ENCODE data around the gene HABP2. TPM values are rescaled to one million over a fixed set of nuclear protein-coding genes. Genes with fewer than 3 reads are reported as not detected.

HABP2 gene
- total and polyA plus RNA-seq, 9 of the 15 experiments (the other 6 are each of a cell fraction or from before 2014, with no cell fraction given), result 0.09 TPM; not detected in 8

DNA sequence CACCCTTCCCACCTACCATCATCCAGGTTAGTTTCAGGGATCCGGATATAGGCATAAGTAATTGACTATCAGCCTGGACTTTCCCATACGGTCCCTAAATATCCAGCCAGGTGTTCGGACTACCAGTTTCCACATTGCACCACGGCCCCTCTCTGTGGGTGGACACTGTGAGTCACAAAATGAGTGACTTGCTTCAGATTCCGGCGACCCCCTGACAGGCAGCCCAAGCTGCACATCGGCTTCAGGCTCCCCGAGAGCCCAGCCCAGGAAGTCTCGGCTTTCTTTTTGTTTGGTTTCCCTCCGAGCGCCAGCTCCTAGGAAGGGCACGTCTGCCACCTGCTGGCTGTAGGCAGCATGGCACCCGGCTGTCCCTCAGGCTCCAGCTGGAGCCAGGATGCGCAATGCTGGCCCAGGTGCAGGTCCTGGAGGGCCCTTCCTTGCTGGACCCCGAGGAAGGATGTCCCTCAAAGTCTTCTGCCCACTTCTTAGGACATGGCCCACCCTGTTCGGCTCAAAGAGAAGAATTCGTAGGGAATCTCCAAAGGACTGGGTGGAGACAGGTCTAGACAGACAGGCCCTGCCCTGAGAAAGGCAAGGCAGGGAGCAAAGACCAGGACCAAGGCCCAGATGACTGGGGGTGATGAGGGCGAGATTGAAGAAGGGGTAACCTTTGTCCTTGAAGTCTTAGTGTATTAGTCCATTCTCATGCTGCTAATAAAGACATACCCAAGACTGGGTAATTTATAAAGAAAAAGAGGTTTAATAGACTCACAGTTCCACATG lies 10.6 kb downstream of the HABP2 start (continued):
- TF ChIP-seq, protein P1, sequence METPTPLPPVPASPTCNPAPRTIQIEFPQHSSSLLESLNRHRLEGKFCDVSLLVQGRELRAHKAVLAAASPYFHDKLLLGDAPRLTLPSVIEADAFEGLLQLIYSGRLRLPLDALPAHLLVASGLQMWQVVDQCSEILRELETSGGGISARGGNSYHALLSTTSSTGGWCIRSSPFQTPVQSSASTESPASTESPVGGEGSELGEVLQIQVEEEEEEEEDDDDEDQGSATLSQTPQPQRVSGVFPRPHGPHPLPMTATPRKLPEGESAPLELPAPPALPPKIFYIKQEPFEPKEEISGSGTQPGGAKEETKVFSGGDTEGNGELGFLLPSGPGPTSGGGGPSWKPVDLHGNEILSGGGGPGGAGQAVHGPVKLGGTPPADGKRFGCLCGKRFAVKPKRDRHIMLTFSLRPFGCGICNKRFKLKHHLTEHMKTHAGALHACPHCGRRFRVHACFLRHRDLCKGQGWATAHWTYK (CRISPR knock-in tag; IDR thresholded peaks at IDR 0.05), result no peak
- TF ChIP-seq FOXO4 (CRISPR knock-in tag; IDR thresholded peaks at IDR 0.05) (no peak), POLR2H (tag; IDR thresholded peaks at IDR 0.05; ENCODE audit: low read depth) (no peak), ZNF707 (CRISPR knock-in tag; conservative IDR thresholded peaks at IDR 0.05) (no peak), SRSF1 (IDR thresholded peaks at IDR 0.05; ENCODE audit: low read depth, low read length) (no peak), CREBBP (IDR thresholded peaks at IDR 0.05; ENCODE audit: low read depth, low read length) (no peak), SRSF7 (optimal IDR thresholded peaks at IDR 0.05; ENCODE audit: low read depth, low read length) (no peak), ZNF586 (CRISPR knock-in tag; conservative IDR thresholded peaks at IDR 0.05) (no peak), ZNF740 (CRISPR knock-in tag; IDR thresholded peaks at IDR 0.05) (no peak), ZNF740 (tag; IDR thresholded peaks at IDR 0.05) (no peak), CUX1 (CRISPR knock-in tag; IDR thresholded peaks at IDR 0.05) (no peak), ZNF561 (CRISPR knock-in tag; conservative IDR thresholded peaks at IDR 0.05) (no peak), MIER1 (IDR thresholded peaks at IDR 0.05; ENCODE audit: low read depth) (no peak)
- TF ChIP-seq, protein P2, sequence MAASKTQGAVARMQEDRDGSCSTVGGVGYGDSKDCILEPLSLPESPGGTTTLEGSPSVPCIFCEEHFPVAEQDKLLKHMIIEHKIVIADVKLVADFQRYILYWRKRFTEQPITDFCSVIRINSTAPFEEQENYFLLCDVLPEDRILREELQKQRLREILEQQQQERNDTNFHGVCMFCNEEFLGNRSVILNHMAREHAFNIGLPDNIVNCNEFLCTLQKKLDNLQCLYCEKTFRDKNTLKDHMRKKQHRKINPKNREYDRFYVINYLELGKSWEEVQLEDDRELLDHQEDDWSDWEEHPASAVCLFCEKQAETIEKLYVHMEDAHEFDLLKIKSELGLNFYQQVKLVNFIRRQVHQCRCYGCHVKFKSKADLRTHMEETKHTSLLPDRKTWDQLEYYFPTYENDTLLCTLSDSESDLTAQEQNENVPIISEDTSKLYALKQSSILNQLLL (CRISPR knock-in tag; IDR thresholded peaks at IDR 0.05; ENCODE audit: borderline replicate concordance), result no peak
